HCT116 (cell line): Measurements from ENCODE around the gene GEMIN5. TPM values are rescaled to one million over a fixed set of nuclear protein-coding genes. Genes with fewer than 3 reads are reported as not detected.
"Not testable (repeated sequence)": the region's sequence is repeated elsewhere in the genome, so short reads cannot be mapped to it uniquely, and the experiment has no call there.

Experiments used
- ATAC-seq: fragments of 200-7000 bp; cut with Tn5 transposase; 2 replicates; pipeline ENCODE4 v1.9.1; 2020; ENCODE audit warnings: mild to moderate bottlenecking, moderate library complexity
- BruUV-seq: library from RNA; stranded (reverse); fragments of 400-500 nt; replicated peaks from 2 replicates; lab custom pipeline; 2021; lab: Mats Ljungman, UMichigan
- CTCF ChIA-PET: fragments of 300-600 bp; sonication (Branson Sonifier 250); formaldehyde crosslinking; loops from one replicate; lab custom pipeline; 2021; ENCODE audit warnings: antibody characterized with exemption; lab: Charles Lee
- POLR2A ChIA-PET: fragments of 300-600, 350-600 bp; sonication (Branson Sonifier 250); formaldehyde crosslinking; loops from one replicate; lab custom pipeline; 2021; ENCODE audit warnings: antibody characterized with exemption; lab: Charles Lee
- RAD21 ChIA-PET, 2 experiments: fragments of 300-600 bp; sonication (Branson Sonifier 250); formaldehyde crosslinking; loops; one replicate each; lab custom pipeline; 2023; ENCODE audit warnings: low total read pairs in 2 of 2; ENCODE audit not compliant: uncharacterized antibody in 2 of 2, unreplicated experiment in 2 of 2, low non-redundant PET in 1 of 2; lab: Charles Lee
- DNase-seq: peaks from one replicate; pipeline ENCODE4 v3.0.0-alpha.2; 2010; ENCODE audit warnings: low read depth, low spot score
- H2AFZ ChIP-seq: fragments of 200-600 bp; shearing (Covaris generic), sonication (generic); 2 replicates; pipeline ENCODE4 v1.6.1; 2017; ENCODE audit warnings: low read depth, mixed run types, mixed read lengths, antibody characterized with exemption, low read length; ENCODE audit not compliant: poor library complexity, severe bottlenecking
- H3K27ac ChIP-seq: 2 replicates; pipeline ENCODE4 v1.5.1; 2012; ENCODE audit warnings: low read depth, low read length
- H3K27me3 ChIP-seq: fragments of 200-600 bp; sonication (generic); 2 replicates; pipeline ENCODE4 v1.6.1; 2016; ENCODE audit warnings: mixed run types, low read length, mixed read lengths; ENCODE audit not compliant: insufficient read depth
- H3K36me3 ChIP-seq, 2 experiments: fragments of 200-500 bp in 1 of 2; fragments of 200-600 bp in 1 of 2; sonication (Bioruptor generic) in 1 of 2; sonication (generic) in 1 of 2; 2 replicates each; pipeline versions ENCODE4 v1.5.1 to v1.6.1; 2014 to 2016; ENCODE audit warnings: low read length in 2 of 2, inconsistent platforms in 1 of 2, mixed read lengths in 1 of 2, mixed run types in 1 of 2; ENCODE audit not compliant: insufficient read depth in 2 of 2, control insufficient read depth in 1 of 2
- H3K4me1 ChIP-seq, 2 experiments: fragments of 200-600 bp in 1 of 2; sonication (generic) in 1 of 2; 2 replicates each; pipeline versions ENCODE4 v1.5.1 to v1.6.1; 2012 to 2017; ENCODE audit warnings: low read length in 2 of 2, inconsistent platforms in 1 of 2, mild to moderate bottlenecking in 1 of 2, mixed read lengths in 1 of 2, mixed run types in 1 of 2, moderate library complexity in 1 of 2; ENCODE audit not compliant: insufficient read depth in 2 of 2, control insufficient read depth in 1 of 2
- H3K4me2 ChIP-seq: fragments of 200-600 bp; sonication (generic); 2 replicates; pipeline ENCODE4 v1.6.1; 2017; ENCODE audit warnings: mixed run types, low read length, mixed read lengths
- H3K4me3 ChIP-seq, 2 experiments: fragments of 200-600 bp in 1 of 2; sonication (generic) in 1 of 2; replicated peaks in 1 of 2; 2 replicates each; pipeline ENCODE4 v1.5.1; 2011 to 2016; ENCODE audit warnings: low read length in 2 of 2, control low read depth in 1 of 2, low read depth in 1 of 2, mild to moderate bottlenecking in 1 of 2, mixed read lengths in 1 of 2, mixed run types in 1 of 2
- H3K79me2 ChIP-seq: fragments of 200-600 bp; sonication (generic); 2 replicates; pipeline ENCODE4 v1.6.1; 2017; ENCODE audit warnings: mild to moderate bottlenecking, mixed run types, low read length, moderate library complexity, mixed read lengths; ENCODE audit not compliant: insufficient read depth
- H3K9ac ChIP-seq: fragments of 200-600 bp; sonication (generic); 2 replicates; pipeline ENCODE4 v1.6.1; 2016; ENCODE audit warnings: low read length, mixed read lengths
- H3K9me2 ChIP-seq: fragments of 200-600 bp; sonication (generic), shearing (Covaris generic); 2 replicates; pipeline ENCODE4 v1.6.1; 2017; ENCODE audit warnings: mixed run types, mild to moderate bottlenecking, moderate library complexity; ENCODE audit not compliant: insufficient read depth
- H3K9me3 ChIP-seq, 2 experiments: fragments of 200-500 bp in 1 of 2; fragments of 200-600 bp in 1 of 2; sonication (Bioruptor generic) in 1 of 2; sonication (generic) in 1 of 2; 2 replicates each; pipeline ENCODE4 v1.6.1; 2014 to 2017; ENCODE audit warnings: low read length in 2 of 2, mixed read lengths in 2 of 2, inconsistent platforms in 1 of 2, low read depth in 1 of 2, mild to moderate bottlenecking in 1 of 2, mixed run types in 1 of 2, moderate library complexity in 1 of 2; ENCODE audit not compliant: control insufficient read depth in 1 of 2, insufficient read depth in 1 of 2
- H4K20me1 ChIP-seq: fragments of 200-600 bp; sonication (generic), shearing (Covaris generic); 2 replicates; pipeline ENCODE4 v1.6.1; 2017; ENCODE audit warnings: mixed run types, mild to moderate bottlenecking, moderate library complexity; ENCODE audit not compliant: insufficient read depth
- CTCF ChIP-seq, 3 experiments: fragments of 200-600 bp in 1 of 3; sonication (generic) in 1 of 3; IDR thresholded peaks in 2 of 3; conservative IDR thresholded peaks in 1 of 3; 2 replicates each; pipeline ENCODE4 v1.5.1; 2012 to 2017; ENCODE audit warnings: low read depth in 2 of 3, low read length in 2 of 3, antibody characterized with exemption in 1 of 3, borderline replicate concordance in 1 of 3, control low read depth in 1 of 3, mild to moderate bottlenecking in 1 of 3, mixed read lengths in 1 of 3, mixed run types in 1 of 3, moderate library complexity in 1 of 3; ENCODE audit not compliant: insufficient read depth in 1 of 3
- EGR1 ChIP-seq: IDR thresholded peaks from 2 replicates; pipeline ENCODE4 v1.6.1; 2012; ENCODE audit warnings: low read depth
- EZH2phosphoT487 ChIP-seq: fragments of 200-600 bp; IDR thresholded peaks from 2 replicates; pipeline ENCODE4 v1.6.1; 2018; ENCODE audit warnings: antibody characterized with exemption, borderline replicate concordance
- FOSL1 ChIP-seq: IDR thresholded peaks from 2 replicates; pipeline ENCODE4 v1.6.1; 2012; ENCODE audit warnings: low read depth
- POLR2A ChIP-seq: IDR thresholded peaks from 2 replicates; pipeline ENCODE4 v1.7.0; 2011; ENCODE audit warnings: borderline replicate concordance; ENCODE audit not compliant: insufficient read depth, insufficient read length; ENCODE audit errors: extremely low read depth
- YY1 ChIP-seq: IDR thresholded peaks from 2 replicates; pipeline ENCODE4 v1.6.1; 2011; ENCODE audit warnings: low read length, low read depth, moderate library complexity, mild to moderate bottlenecking; ENCODE audit not compliant: insufficient replicate concordance; ENCODE audit errors: extremely low read depth
- ZNF274 ChIP-seq: fragments of 200-500 bp; sonication (Bioruptor generic); IDR thresholded peaks from 2 replicates; pipeline ENCODE4 v1.6.1; 2014; ENCODE audit warnings: mild to moderate bottlenecking, low read depth, low read length, inconsistent platforms
- intact Hi-C: fragments of 100-400 bp; cut with micrococcal nuclease; formaldehyde crosslinking; loops from 2 replicates; pipeline ENCODE4 v1.10.0; 2022
- total RNA-seq: library from RNA; stranded (reverse); gene quantifications from one replicate; pipeline ENCODE4 v1.2.1, GENCODE V29; 2021; ENCODE audit not compliant: unreplicated experiment
- TF ChIP-seq, protein P1 (sequence below): IDR thresholded peaks from 2 replicates; pipeline ENCODE4 v1.6.1; 2012; ENCODE audit warnings: low read depth
- TF ChIP-seq, protein P2 (sequence below): IDR thresholded peaks from 2 replicates; pipeline ENCODE4 v1.6.1; 2012

Gene GEMIN5
- total RNA-seq, 1 experiment from 2014 or later = 35.9 TPM

GRCh38 chr5:154916874-154917273, 21.1 kb downstream of the GEMIN5 start (continued):
- TF ChIP-seq, protein P1, sequence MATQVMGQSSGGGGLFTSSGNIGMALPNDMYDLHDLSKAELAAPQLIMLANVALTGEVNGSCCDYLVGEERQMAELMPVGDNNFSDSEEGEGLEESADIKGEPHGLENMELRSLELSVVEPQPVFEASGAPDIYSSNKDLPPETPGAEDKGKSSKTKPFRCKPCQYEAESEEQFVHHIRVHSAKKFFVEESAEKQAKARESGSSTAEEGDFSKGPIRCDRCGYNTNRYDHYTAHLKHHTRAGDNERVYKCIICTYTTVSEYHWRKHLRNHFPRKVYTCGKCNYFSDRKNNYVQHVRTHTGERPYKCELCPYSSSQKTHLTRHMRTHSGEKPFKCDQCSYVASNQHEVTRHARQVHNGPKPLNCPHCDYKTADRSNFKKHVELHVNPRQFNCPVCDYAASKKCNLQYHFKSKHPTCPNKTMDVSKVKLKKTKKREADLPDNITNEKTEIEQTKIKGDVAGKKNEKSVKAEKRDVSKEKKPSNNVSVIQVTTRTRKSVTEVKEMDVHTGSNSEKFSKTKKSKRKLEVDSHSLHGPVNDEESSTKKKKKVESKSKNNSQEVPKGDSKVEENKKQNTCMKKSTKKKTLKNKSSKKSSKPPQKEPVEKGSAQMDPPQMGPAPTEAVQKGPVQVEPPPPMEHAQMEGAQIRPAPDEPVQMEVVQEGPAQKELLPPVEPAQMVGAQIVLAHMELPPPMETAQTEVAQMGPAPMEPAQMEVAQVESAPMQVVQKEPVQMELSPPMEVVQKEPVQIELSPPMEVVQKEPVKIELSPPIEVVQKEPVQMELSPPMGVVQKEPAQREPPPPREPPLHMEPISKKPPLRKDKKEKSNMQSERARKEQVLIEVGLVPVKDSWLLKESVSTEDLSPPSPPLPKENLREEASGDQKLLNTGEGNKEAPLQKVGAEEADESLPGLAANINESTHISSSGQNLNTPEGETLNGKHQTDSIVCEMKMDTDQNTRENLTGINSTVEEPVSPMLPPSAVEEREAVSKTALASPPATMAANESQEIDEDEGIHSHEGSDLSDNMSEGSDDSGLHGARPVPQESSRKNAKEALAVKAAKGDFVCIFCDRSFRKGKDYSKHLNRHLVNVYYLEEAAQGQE = no peak
- TF ChIP-seq YY1 = no peak
- TF ChIP-seq, protein P2, sequence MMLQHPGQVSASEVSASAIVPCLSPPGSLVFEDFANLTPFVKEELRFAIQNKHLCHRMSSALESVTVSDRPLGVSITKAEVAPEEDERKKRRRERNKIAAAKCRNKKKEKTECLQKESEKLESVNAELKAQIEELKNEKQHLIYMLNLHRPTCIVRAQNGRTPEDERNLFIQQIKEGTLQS = no peak
- TF ChIP-seq POLR2A = no peak
- TF ChIP-seq FOSL1 = no peak
- no peak for TF ChIP-seq ZNF274
- TF ChIP-seq CTCF (IDR thresholded peaks at IDR 0.05 in 2 of 3, conservative IDR thresholded peaks at IDR 0.05 in 1 of 3; ENCODE audit: borderline replicate concordance in 1 of 3, insufficient read depth in 1 of 3, low read depth in 2 of 3, low read length in 2 of 3) = no peak
- no peak for TF ChIP-seq EZH2phosphoT487
- no peak for TF ChIP-seq EGR1
- TF ChIP-seq, all 23 proteins: peak for 0

DNA sequence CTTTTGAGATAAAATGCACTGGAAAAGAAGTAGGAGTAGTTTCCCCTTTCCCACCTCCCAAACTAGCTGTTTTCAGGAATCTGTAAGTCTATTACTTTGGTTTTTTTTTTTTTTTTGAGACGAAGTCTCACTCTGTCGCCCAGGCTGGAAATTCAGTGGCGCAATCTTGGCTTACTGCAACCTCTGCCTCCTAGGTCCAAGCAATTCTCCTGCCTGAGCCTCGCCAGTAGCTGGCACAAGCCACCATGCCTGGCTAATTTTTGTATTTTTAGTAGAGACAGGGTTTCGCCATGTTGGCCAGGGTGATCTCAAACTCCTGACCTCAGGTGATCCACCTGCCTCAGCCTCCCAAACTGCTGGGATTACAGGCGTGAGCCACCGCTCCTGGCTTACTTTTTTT, 32.4 kb downstream of the GEMIN5 start:
- H3K9me3 ChIP-seq, CTCF ChIA-PET, POLR2A ChIA-PET, BruUV-seq, H3K79me2 ChIP-seq, H3K27me3 ChIP-seq, H3K27ac ChIP-seq, H4K20me1 ChIP-seq, H3K4me1 ChIP-seq, H2AFZ ChIP-seq, H3K4me2 ChIP-seq, intact Hi-C loops, H3K9ac ChIP-seq, DNase-seq, ATAC-seq, H3K9me2 ChIP-seq, RAD21 ChIA-PET, H3K4me3 ChIP-seq: not testable (repeated sequence)
- peaks cover 54 to 60% of the 10 kb centered on the region in 2 experiments for H3K36me3 ChIP-seq
